Activated naive CD8-positive, alpha-beta T cell treated with anti-CD3 and anti-CD28 coated beads for 36 hours (primary cell): ENCODE data around the gene TMEM167B. TPM values are rescaled to one million over a fixed set of nuclear protein-coding genes. Genes with fewer than 3 reads are reported as not detected.

Experiments
- DNase-seq: peaks from one replicate; pipeline ENCODE4 v3.0.0; 2021
- H3K27ac Mint-ChIP-seq: one replicate; pipeline ENCODE4 v1.8.0; 2022; ENCODE audit warnings: mild to moderate bottlenecking, moderate library complexity, mixed read lengths
- H3K27me3 Mint-ChIP-seq: one replicate; pipeline ENCODE4 v1.8.0; 2022; ENCODE audit warnings: mild to moderate bottlenecking, mixed read lengths
- H3K36me3 Mint-ChIP-seq: one replicate; pipeline ENCODE4 v1.8.0; 2021; ENCODE audit warnings: mild to moderate bottlenecking, mixed read lengths
- H3K4me1 Mint-ChIP-seq: one replicate; pipeline ENCODE4 v1.8.0; 2021; ENCODE audit warnings: mixed read lengths
- H3K4me3 Mint-ChIP-seq: one replicate; pipeline ENCODE4 v1.8.0; 2022; ENCODE audit warnings: mild to moderate bottlenecking, moderate library complexity, mixed read lengths
- H3K9me3 Mint-ChIP-seq: one replicate; pipeline ENCODE4 v1.8.0; 2022; ENCODE audit warnings: mixed read lengths
- total RNA-seq, 2 experiments: library from RNA; stranded (reverse); gene quantifications; one replicate each; pipeline ENCODE4 v1.2.3, GENCODE V29; 2021

Gene TMEM167B
- total RNA-seq, 2 experiments from 2014 or later = 26.2 to 26.5 TPM

- Mint-ChIP-seq H3K9me3 (no peaks in the 10 kb centered on the region), H3K27ac (no peak overlapping the region), H3K27me3 (no peaks in the 10 kb centered on the region)
Observed at GRCh38 chr1:109067883-109068282, 22.7 kb upstream of the TMEM167B start.

GRCh38 chr1:109069294-109069693 lies 21.3 kb upstream of the TMEM167B start:
- H3K4me3 Mint-ChIP-seq = no peak overlapping the region
- peaks cover 6% of the 10 kb centered on the region for H3K4me1 Mint-ChIP-seq

More at GRCh38 chr1:109067883-109068282, 22.7 kb upstream of the TMEM167B start:
- DNase-seq = no peak
- no peak overlapping the region for H3K4me3 Mint-ChIP-seq
- peaks cover 10% of the 10 kb centered on the region for H3K36me3 Mint-ChIP-seq
- H3K4me1 Mint-ChIP-seq = peaks cover 5% of the 10 kb centered on the region

GRCh38 chr1:109075531-109076490 lies 14.8 kb upstream of the TMEM167B start, which contains the start of gene TAF13:
Gene TAF13 (minus strand): TSS chr1:109076003. CDS start chr1:109075947, 56 bp downstream.
- H3K27me3 Mint-ChIP-seq = no peaks in the 10 kb centered on the region
- peaks cover 7% of the 10 kb centered on the region for H3K36me3 Mint-ChIP-seq
- DNase-seq = peak; percentile 92
- H3K27ac Mint-ChIP-seq = peak within 1 kb of the TSS; percentile 95
- H3K4me3 Mint-ChIP-seq = peak within 1 kb of the TSS; percentile 96
- H3K9me3 Mint-ChIP-seq = no peaks in the 10 kb centered on the region
- H3K4me1 Mint-ChIP-seq = peaks cover 7% of the 10 kb centered on the region

More at GRCh38 chr1:109069294-109069693, 21.3 kb upstream of the TMEM167B start:
- Mint-ChIP-seq H3K9me3 (no peaks in the 10 kb centered on the region), H3K27me3 (no peaks in the 10 kb centered on the region), H3K27ac (no peak overlapping the region), H3K36me3 (peaks cover 15% of the 10 kb centered on the region)
- no peak for DNase-seq

- no peak overlapping the region for H3K27ac Mint-ChIP-seq
Observed at GRCh38 chr1:109078317-109078716, 12.2 kb upstream of the TMEM167B start.

GRCh38 chr1:109079240-109079622 lies 11.3 kb upstream of the TMEM167B start:
- Mint-ChIP-seq H3K27ac (no peak overlapping the region), H3K4me3 (no peak overlapping the region), H3K36me3 (no peaks in the 10 kb centered on the region), H3K27me3 (no peaks in the 10 kb centered on the region), H3K9me3 (no peaks in the 10 kb centered on the region), H3K4me1 (peaks cover 5% of the 10 kb centered on the region)
- no peak for DNase-seq

More at GRCh38 chr1:109078317-109078716, 12.2 kb upstream of the TMEM167B start:
- Mint-ChIP-seq H3K9me3 (no peaks in the 10 kb centered on the region), H3K27me3 (no peaks in the 10 kb centered on the region), H3K4me3 (no peak overlapping the region), H3K36me3 (peaks cover 2% of the 10 kb centered on the region), H3K4me1 (peaks cover 5% of the 10 kb centered on the region)
- DNase-seq = no peak

GRCh38 chr1:109080441-109081082 lies 10.0 kb upstream of the TMEM167B start:
- no peaks in the 10 kb centered on the region for H3K27me3 Mint-ChIP-seq
- H3K4me1 Mint-ChIP-seq = no peaks in the 10 kb centered on the region
- no peaks in the 10 kb centered on the region for H3K9me3 Mint-ChIP-seq
- no peaks in the 10 kb centered on the region for H3K36me3 Mint-ChIP-seq
- no peak overlapping the region for H3K27ac Mint-ChIP-seq
- no peak for DNase-seq
- H3K4me3 Mint-ChIP-seq = no peak overlapping the region

GRCh38 chr1:109083501-109083900 lies 7.1 kb upstream of the TMEM167B start:
- H3K4me3 Mint-ChIP-seq = no peak overlapping the region
- no peaks in the 10 kb centered on the region for H3K9me3 Mint-ChIP-seq
- no peak for DNase-seq
- H3K36me3 Mint-ChIP-seq = no peaks in the 10 kb centered on the region
- no peaks in the 10 kb centered on the region for H3K4me1 Mint-ChIP-seq
- H3K27ac Mint-ChIP-seq = no peak overlapping the region
- H3K27me3 Mint-ChIP-seq = no peaks in the 10 kb centered on the region

GRCh38 chr1:109083923-109084322 lies 6.6 kb upstream of the TMEM167B start:
- Mint-ChIP-seq H3K27me3 (no peaks in the 10 kb centered on the region), H3K9me3 (no peaks in the 10 kb centered on the region), H3K4me3 (no peak overlapping the region), H3K36me3 (peaks cover under 1% of the 10 kb centered on the region), H3K27ac (no peak overlapping the region), H3K4me1 (no peaks in the 10 kb centered on the region)
- no peak for DNase-seq

GRCh38 chr1:109084563-109085517 lies 5.7 kb upstream of the TMEM167B start:
- peaks cover 3% of the 10 kb centered on the region for H3K4me1 Mint-ChIP-seq
- H3K27ac Mint-ChIP-seq = no peak overlapping the region
- no peaks in the 10 kb centered on the region for H3K9me3 Mint-ChIP-seq
- H3K36me3 Mint-ChIP-seq = peaks cover 10% of the 10 kb centered on the region
- DNase-seq = no peak
- H3K27me3 Mint-ChIP-seq = no peaks in the 10 kb centered on the region
- H3K4me3 Mint-ChIP-seq = no peak overlapping the region

GRCh38 chr1:109089242-109090015 lies 1.1 kb upstream of the TMEM167B start:
- Mint-ChIP-seq H3K27me3 (no peaks in the 10 kb centered on the region), H3K27ac (peak overlapping the region; percentile 85), H3K4me3 (peak overlapping the region; percentile 89), H3K4me1 (peaks cover 22% of the 10 kb centered on the region), H3K36me3 (peaks cover 25% of the 10 kb centered on the region), H3K9me3 (no peaks in the 10 kb centered on the region)
- DNase-seq = peak; percentile 23

- Mint-ChIP-seq H3K27ac (peak overlapping the region; percentile 85), H3K4me3 (peak overlapping the region; percentile 89), H3K27me3 (no peaks in the 10 kb centered on the region), H3K9me3 (no peaks in the 10 kb centered on the region), H3K4me1 (peaks cover 29% of the 10 kb centered on the region), H3K36me3 (peaks cover 28% of the 10 kb centered on the region)
- no peak for DNase-seq
Observed at GRCh38 chr1:109091078-109091838, 694 bp downstream of the TMEM167B start.

- Mint-ChIP-seq H3K27ac (peak overlapping the region; percentile 85), H3K4me1 (peaks cover 29% of the 10 kb centered on the region)
Observed at GRCh38 chr1:109091839-109092193, 1.3 kb downstream of the TMEM167B start.

GRCh38 chr1:109094377-109094803 lies 3.8 kb downstream of the TMEM167B start:
- Mint-ChIP-seq H3K36me3 (peaks cover 23% of the 10 kb centered on the region), H3K27ac (peak overlapping the region; percentile 56), H3K4me1 (peaks cover 30% of the 10 kb centered on the region), H3K27me3 (no peaks in the 10 kb centered on the region), H3K9me3 (no peaks in the 10 kb centered on the region), H3K4me3 (no peak overlapping the region)
- DNase-seq = no peak

More at GRCh38 chr1:109091839-109092193, 1.3 kb downstream of the TMEM167B start:
- Mint-ChIP-seq H3K27me3 (no peaks in the 10 kb centered on the region), H3K9me3 (no peaks in the 10 kb centered on the region), H3K36me3 (peaks cover 28% of the 10 kb centered on the region), H3K4me3 (peak overlapping the region; percentile 89)
- DNase-seq = no peak
